KBM-7 (cell line): ENCODE data around the gene REV3L.
"Not testable (repeated sequence)": the region's sequence is repeated elsewhere in the genome, so short reads cannot be mapped to it uniquely, and the experiment has no call there.

Source experiments
- DNase-seq: peaks from one replicate; pipeline ENCODE4 v3.0.0-alpha.2; 2015
- in situ Hi-C: fragments of 300-500 bp; cut with MboI; formaldehyde crosslinking; loops from 2 replicates; pipeline ENCODE4 v1.14.3; 2020; ENCODE audit warnings: low sequenced_read_pairs, low pct_unique_long_range_greater_than_20kb, mixed read lengths

The REV3L gene

GRCh38 chr6:111342913-111343312 lies 140.1 kb downstream of the REV3L start:
- DNase-seq: no peak
- in situ Hi-C loops: no loop called here

GRCh38 chr6:111339294-111339693 lies 143.7 kb downstream of the REV3L start:
- in situ Hi-C loops: no loop called here

GRCh38 chr6:111338843-111339242 lies 144.2 kb downstream of the REV3L start:
- DNase-seq: no peak
- in situ Hi-C loops: no loop called here

More at GRCh38 chr6:111339294-111339693, 143.7 kb downstream of the REV3L start:
- DNase-seq: no peak

- no peak for DNase-seq
- in situ Hi-C loops: no loop called here
These were observed 145.2 kb downstream of the REV3L start for GRCh38 chr6:111337829-111338236.

- in situ Hi-C loops: no loop called here
- DNase-seq: no peak
These were observed 153.0 kb downstream of the REV3L start for GRCh38 chr6:111329882-111330633.

GRCh38 chr6:111326563-111326962 lies 156.5 kb downstream of the REV3L start:
- no peak for DNase-seq
- in situ Hi-C loops: no loop called here

GRCh38 chr6:111322145-111322544 lies 160.9 kb downstream of the REV3L start:
- in situ Hi-C loops: no loop called here
- no peak for DNase-seq

GRCh38 chr6:111307950-111308349 lies 175.1 kb downstream of the REV3L start:
- in situ Hi-C loops, DNase-seq: not testable (repeated sequence)

- in situ Hi-C loops: no loop called here
- no peak for DNase-seq
These were observed 175.7 kb downstream of the REV3L start for GRCh38 chr6:111307275-111307858.

GRCh38 chr6:111306104-111306888 lies 176.7 kb downstream of the REV3L start:
- in situ Hi-C loops: no loop called here

GRCh38 chr6:111301946-111302345 lies 181.1 kb downstream of the REV3L start:
- in situ Hi-C loops: no loop called here

More at GRCh38 chr6:111306104-111306888, 176.7 kb downstream of the REV3L start:
- no peak for DNase-seq

GRCh38 chr6:111300938-111301800 lies 181.8 kb downstream of the REV3L start:
- in situ Hi-C loops, DNase-seq: not testable (repeated sequence)

More at GRCh38 chr6:111301946-111302345, 181.1 kb downstream of the REV3L start:
- no peak for DNase-seq

- DNase-seq: no peak
- in situ Hi-C loops: no loop called here
These were observed 185.2 kb downstream of the REV3L start for GRCh38 chr6:111297776-111298175.

GRCh38 chr6:111294374-111294967 lies 188.5 kb downstream of the REV3L start:
- no peak for DNase-seq
- in situ Hi-C loops: no loop called here

- DNase-seq: no peak
- in situ Hi-C loops: no loop called here
These were observed 191.4 kb downstream of the REV3L start for GRCh38 chr6:111291336-111292259.

- in situ Hi-C loops: not testable (repeated sequence)
- DNase-seq: peak; percentile 35
These were observed 192.2 kb downstream of the REV3L start for GRCh38 chr6:111290689-111291335.

GRCh38 chr6:111284356-111284755 lies 198.7 kb downstream of the REV3L start:
- in situ Hi-C loops, DNase-seq: not testable (repeated sequence)
